ENCODE results near the gene PARD3B.

PARD3B gene

DNA sequence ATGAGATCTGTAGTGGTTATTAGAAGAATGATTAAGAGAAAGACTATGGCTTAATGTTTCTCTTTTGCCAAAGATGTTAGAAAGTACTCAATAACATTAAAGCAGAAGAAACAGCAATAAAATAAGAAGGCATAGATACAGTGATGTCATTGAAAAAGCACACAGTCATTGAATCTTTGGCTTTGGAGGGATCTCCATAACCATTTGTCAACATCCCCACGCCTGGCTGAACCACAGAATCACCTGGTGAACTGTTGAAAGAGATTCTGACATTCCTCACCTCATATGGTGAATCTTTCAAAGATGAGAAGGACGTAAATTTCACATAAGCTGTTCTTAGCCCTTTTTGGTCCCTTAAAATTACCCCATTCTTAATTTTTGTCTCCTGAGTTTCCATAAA is 812.5 kb downstream of the PARD3B start:
- no peak for DNase-seq (ENCODE audit: low read depth)

DNA sequence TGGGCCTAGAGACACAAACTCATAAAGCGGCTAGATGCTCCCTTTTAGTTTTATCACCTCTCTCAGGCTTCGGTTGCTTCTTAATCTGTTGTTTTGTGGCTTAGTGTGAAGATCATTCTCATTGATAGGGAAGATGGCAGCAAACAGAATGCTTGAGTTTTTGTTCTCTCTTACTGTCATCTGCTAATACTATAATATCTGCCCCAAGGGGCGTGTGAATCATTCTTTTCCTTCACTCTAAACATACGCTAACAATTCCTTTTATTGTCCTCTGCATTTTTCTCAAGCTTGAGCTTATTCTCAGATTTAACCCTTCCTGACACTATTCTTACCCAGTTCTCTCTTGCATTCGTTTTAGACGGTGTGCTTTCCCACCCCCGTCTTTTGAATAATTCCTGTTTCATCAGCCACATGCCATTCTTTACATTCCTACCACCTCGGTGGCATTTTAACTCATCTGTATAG is 813.1 kb downstream of the PARD3B start:
- no peak for DNase-seq (ENCODE audit: low read depth)

DNA sequence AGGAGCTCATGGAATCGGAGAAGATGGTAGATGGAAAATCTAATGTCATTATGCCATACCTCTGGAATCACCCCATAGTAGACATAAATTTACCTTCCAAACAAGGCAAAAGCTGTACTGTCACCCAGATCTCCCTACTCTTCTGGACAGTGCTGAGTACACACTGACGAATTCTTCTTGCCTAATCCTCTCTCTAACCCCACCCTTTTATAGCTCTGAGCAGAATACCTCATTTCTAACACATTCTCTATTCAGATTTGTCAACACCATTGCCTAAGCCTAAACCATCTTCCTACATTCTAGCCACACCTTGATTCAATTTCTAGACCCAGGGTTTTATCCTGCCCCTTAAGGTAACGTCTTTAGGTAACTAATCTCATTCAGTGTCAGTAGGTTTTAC is 816.0 kb downstream of the PARD3B start:
- DNase-seq (ENCODE audit: low read depth) = no peak

DNA sequence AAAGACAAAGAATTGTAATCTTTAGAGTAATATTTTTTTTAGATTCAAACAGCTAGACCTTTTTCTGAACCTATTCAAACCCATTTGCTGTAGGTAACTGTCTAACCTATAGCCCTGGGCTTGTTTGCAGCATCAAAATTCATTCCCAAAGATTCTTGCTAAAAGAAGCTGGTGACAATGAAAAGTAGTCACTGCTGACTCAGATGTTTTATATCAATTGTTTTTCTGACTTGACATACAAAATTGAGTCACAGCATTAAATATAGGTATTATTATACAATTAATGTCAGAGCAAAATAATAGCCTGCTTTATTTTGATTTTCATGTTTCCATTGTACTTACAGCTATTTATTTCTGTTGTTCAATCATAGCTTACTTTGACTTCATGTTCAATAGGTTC is 816.7 kb downstream of the PARD3B start:
- DNase-seq (ENCODE audit: low read depth) = no peak

DNA sequence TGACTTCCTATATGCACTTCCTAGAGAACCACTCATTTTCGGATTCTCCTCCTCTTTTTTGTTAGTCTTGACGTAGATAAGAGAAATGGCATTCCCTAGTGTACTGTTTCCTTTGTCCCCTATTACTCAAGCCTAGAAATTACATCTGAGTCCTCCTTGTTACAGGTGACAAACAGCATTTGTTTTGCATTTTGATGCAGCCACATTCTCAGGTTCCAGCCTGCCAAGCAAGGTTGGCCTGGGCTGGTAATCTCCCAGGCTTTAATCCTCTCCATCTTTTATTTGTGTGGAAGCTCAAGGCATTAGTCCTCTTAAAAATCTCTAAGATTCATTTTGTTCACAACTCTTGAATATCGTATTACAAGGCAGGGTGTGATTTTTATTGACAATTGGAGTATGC is 819.0 kb downstream of the PARD3B start:
- no peak for DNase-seq (ENCODE audit: low read depth)

DNA sequence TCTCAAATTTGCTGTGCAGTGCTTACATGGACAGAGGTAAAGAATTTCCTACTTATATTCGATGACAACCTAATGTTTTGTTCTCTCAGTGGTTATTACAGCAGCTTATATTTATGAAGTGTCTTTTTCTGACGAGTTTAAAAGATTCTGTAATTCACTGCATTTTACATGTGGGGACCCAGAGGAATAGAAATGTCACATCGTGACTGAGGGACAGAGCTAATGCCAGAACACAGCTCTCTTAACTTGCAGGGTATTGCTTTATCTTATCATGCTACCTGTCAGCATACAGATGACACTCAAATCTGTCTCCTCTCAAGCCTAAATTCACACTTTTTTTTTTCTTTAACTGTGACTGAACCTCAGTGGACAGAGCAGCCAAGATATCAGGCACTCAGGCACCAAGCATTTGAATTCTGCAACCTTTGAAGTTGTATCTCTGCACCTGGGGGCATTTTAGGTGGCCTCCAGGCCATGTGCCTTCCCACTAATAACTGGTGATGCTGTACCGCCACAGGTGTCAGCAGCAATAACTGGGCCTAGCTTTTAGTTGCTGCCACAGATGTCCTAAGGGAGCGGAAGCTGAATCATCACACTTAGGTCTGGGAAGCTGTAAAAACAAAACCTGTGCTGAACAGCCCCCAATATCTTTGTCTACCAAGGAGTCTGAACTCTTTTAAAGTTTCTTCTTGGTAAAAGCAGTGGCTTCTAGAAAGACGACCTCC is 821.2 kb downstream of the PARD3B start:
- no peak for DNase-seq (ENCODE audit: low read depth)

DNA sequence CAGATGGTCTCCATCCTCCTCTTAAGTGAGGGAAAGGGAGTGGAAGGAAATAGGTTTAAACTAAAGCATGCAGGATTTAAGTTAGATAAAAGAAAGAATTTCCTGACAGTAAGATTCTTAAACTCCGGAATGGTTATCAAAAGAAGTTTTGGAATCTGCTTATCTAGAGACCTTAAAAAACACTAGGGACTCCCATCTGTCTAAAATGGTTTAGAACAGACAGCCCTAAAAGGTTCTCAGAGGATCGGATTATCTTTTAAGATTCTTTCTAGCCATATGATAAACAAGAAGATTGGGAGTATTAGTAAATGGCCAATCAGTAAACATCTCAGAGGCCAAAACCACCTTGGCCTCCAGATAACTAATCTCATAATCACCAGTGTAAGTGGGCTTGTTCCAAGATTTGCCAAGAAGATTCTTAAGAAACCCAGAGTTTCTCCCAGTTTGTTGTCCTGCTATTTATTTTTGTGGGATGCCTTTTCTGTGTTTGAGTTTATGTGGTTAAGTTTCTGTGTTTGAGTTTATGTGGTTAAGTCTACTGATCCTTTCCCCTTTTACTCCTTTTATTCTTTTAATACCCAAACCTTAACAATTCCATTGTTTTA is 822.2 kb downstream of the PARD3B start:
- DNase-seq (ENCODE audit: low read depth) = no peak

DNA sequence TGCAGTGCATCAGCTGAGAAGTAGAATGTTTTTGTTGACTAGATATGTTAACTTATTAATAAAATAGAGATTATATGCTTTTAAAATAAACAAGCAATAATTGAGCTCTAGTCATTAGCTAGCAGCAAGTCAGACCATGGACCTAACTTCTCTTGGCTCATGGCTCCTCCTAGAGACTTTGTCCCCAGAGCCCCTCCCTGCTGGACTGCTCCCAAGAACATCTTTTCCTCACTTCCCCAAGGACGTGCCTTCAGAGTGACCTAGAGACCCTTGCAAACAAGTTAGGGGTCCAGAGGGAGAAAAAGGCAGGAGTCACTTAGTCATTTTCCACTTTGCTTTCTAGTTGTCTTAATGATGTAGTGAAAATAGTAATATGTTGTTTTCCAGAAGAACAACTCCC is 824.5 kb downstream of the PARD3B start:
- DNase-seq (ENCODE audit: low read depth) = no peak

DNA sequence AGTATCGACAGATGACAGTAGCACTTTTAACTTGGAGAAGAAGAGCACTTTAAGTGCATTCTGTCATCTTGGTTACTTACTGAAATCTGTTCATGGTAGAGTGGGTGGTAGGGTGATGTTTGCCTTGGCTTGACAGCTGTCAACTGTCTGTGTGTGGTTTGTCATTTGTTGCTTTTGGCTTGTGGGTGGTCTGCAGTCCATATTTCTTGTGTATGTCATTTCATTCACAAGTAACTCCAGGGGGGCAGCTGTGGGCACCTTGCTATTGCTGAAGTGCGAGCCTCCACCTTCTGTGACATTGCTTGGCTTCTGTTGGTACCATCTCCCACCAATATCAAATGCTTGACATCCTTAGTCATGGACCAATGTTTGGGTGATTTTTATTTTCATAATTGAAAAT is 825.5 kb downstream of the PARD3B start:
- no peak for DNase-seq (ENCODE audit: low read depth)

DNA sequence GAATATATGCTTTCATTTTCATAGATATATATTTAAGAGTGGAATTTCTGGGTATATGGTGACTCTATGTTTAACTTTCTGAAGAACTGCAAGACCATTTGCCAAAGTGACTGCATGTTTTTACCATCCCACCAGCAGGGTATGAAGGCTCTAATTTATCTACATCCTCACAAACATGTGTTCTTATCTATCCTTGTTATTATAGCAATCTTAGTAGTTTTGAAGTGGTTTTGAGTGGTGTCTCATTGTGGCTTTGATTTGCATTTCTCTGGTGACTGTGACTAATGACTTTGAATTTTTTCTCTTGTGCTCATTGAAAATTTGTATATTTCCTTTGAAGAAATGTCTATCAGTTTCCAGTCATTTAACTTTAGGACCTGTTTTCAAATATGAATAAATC is 826.9 kb downstream of the PARD3B start:
- no peak for DNase-seq (ENCODE audit: low read depth)

DNA sequence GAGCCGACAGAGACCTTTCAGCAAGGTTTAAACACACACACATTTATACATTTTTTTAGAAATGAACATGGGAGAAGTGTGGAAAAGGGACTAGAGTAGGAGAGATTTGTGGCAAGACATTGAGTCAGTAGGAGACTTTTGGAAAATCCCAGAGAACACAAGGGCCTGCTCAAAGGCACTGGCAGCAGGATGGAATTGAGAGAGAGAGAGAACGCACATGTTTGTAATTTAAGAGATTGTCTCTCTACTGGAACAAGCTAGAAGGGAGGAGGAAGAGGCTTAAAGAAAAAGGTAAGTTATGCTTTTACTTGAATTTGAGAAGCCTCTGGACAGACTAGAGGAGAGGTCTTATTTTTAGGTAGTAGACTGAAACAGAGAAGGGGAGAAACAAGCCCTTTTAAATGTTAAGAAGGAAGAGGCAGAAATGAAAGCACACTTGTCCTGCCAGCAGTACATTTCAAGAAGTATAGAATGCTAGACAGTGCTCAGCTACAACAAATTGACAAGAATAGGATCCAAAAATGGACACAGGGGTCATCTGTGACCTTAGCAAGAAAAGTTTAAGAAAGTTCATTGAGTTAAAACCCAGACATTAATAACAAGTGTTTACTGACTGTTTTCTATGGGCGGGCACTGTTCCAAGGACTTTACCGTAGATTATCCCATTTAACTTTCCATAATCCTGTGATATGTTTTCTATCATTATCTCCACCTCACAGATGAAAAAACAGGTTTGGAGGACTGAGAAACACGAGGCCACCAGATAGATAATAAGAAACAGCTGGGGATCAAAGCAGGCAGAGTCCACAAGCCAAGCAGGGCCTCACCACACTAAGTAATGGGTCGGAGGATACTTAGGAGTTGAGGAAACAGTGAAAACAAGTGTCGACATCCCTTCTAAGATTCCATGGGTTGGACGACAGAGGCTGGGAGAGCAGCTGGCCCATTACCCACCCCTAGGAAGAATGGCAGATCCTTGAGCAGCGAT is 830.5 kb downstream of the PARD3B start:
- no peak for DNase-seq (ENCODE audit: low read depth)

DNA sequence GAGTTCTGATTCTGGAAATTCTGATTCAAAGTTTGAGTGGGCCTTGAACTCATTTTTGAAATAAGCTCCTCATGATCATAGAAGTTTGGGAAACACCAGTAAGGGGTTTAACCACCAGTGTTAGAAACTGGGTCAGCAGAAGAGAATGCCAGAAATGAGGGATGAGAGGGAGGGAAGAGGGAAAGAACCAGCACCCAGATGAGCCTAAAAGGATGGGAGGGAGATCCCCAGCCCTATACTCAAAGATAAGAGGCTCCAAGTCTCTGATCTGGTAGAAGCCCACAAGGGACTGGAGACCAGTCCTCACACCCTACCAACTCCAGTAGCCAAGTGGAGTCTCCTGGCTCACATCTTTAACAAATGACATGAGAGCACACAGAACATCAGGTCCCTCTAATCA is 832.0 kb downstream of the PARD3B start:
- DNase-seq (ENCODE audit: low read depth) = no peak

DNA sequence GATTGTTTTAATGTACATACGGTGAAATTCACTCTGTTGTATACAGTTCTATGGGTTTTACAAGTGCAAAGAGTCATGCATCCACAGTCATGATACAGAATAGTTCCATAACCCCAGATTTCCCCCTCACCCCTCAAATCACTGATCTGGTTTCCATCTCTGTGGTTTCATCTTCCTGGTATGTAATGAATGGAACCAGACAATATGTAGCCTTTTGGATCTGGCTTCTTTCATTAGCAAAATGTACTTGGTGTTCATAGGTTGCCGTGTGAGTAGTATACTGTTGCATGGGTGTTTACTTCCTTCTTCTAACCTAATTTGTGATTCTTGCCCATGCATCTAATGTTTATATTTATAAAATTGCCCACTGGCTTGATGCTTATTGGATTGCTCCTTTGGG is 838.3 kb downstream of the PARD3B start:
- no peak for DNase-seq (ENCODE audit: low read depth)

DNA sequence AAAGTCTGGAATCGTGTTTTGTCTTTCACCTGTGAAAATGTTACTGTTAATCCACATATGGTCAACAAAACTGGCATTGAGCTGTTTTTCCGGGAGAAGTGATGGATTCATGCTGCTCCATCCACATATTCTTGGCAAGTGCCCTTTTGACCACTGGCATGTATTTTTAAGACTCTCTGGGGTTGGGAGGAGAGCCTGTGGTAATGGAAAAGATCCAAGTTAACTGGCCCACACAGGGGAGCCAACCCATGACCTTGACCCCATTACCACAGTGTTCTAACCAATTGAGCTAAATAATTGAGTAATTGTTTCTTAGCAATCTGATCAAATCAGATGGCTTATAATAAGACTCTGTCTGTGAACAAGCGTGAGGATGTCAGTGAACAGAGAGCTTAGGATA is 840.8 kb downstream of the PARD3B start:
- DNase-seq (ENCODE audit: low read depth) = no peak

DNA sequence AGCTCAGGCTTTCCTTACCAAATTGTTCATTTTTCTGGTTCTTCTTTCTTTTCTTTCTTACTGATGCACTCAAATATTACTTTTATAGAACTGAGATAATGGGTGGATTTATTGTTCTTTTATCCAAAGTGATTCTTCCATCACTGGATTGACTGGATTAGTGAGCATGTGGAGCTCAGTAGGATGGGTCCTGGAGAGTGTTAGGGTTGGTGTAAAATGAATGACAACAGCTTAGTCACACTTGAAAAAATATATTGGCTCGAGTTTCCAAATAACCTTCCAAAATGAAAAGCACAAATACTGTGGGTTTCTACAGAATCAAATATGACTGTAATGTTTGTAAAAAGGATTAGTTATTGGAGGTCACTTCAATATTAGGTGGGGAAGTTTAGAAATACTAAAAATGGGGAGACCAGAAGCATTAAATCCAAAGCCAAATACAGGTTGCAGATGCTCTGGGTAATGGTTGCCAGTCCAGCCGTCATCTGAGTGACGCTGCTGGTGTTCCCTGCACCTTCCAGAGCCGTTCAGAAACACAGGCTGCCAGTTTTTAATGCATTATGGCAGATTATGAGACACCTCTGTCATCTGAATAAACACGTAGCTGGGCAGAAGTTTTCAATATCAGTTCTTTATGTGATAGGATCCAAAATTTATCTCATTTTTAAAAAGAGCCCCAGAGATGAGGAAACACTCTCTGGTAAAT is 842.2 kb downstream of the PARD3B start:
- no peak for DNase-seq (ENCODE audit: low read depth)

DNA sequence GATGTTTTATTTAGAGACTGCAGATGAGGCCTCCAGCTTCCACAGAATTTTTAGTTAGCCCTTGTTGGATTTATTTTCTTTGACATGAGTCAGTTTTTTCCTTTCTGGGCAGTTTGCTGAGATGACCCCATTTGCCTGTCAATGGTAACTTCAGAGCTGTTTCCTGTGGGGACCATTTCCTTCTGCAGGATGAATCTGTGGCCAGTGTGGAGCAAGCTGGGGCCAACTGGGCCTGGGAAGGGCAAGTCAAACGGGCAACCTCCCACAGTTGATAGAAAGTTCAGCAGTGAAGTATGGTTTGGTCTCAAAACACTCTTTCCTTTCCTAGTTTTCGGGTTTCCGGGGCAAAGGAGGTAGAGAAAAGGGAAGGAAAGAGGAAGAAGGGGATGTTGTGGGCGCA is 845.6 kb downstream of the PARD3B start:
- no peak for DNase-seq (ENCODE audit: low read depth)

DNA sequence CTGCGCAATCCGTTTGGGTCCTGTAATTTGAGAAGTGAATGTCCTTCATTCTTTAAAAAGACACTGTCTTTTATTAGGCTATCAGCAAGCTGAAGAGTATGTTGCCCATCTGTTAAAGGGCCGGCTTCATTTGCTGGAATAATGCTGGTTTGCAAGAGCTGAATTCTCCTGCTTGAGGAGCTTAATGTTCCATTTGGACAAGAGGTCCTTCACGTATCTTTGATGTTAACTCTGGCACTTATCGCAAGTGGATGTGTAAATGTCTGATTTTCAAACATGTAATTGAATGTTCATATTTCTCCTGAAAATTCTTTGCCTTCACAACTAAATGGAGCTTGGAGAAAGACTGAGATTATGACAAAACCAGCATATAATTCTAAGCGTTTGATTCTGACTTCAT is 856.2 kb downstream of the PARD3B start:
- DNase-seq (ENCODE audit: low read depth) = no peak

DNA sequence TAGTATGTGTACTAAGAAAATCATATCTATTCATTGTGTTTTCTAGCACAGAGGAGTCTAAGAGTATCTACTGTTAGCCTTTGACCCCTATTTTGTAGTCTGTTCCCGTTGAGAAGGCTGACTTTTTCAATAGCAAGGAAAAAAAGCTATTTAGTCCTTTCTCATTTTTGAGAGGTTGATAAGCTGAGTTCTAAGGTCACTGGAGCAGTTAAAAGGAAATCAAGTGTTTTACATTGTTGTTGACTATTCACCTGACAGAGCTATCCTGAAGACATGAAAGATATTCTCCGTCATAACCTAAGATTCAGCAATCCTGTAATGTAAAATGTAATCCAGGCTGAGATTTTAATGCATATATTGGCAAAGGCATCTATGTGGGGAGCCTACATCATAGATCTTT is 856.7 kb downstream of the PARD3B start:
- DNase-seq (ENCODE audit: low read depth) = no peak

DNA sequence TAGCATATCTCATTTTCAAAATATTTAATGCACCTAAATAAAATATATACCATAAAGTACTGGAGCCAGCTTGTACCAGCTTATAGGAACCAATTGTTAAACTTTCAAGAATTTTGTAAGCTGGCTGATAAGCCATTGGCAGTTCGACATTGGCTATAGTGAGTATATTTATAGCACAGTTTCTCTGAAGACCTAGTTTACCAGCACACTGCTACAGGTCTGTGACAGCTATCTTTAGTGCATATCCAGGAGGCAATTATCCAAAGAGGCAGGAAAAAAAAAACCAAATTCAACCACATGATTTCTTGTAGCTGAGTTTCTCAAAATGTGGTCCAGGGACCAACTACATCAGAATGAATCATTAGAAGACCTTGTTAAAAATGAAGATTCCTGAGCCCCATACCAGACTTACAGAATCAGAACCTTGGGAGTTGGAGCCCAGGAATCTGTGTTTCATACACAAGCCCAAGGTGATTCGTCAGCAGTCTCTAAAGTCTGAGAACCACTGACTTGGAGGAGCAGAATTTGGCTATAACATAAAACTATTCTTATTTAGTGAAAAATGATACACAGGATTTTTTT is 858.1 kb downstream of the PARD3B start:
- no peak for DNase-seq (ENCODE audit: low read depth)

DNA sequence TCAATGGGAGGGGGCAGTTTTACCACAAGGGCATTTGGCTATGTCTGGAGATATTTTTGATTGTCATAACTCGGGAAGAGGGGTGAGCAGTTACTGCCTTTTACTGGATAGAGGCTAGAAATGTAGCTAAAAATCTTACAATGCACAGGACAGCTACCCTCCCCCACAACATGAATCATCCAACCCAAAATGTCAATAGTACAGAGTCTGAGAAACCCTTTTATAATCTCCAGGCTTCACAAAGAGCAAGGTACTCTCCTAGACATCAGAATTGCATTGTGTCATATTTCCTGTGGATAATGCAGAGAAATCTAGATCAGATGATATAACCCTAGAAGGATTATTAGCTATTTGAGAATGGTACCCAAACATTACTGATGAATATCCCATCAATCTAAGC is 859.9 kb downstream of the PARD3B start:
- DNase-seq (ENCODE audit: low read depth) = no peak

DNA sequence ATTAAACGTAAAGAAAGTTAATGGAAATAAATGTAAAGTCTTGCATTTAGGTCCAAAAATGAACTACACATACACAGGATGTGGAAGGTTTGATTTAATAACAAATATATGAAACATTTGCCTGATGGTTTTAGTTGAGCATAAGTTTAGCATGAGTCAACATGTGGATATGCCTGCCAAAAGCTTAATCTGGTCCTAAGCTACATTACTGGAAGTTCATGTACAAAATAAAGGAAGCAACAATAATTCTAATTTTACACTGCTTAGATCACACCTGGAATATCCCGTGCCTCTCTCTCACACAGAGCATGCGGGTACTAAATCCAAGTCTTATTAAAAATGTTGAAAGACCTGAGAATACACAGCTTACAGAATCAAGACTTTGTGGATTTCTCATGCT is 860.5 kb downstream of the PARD3B start:
- no peak for DNase-seq (ENCODE audit: low read depth)

DNA sequence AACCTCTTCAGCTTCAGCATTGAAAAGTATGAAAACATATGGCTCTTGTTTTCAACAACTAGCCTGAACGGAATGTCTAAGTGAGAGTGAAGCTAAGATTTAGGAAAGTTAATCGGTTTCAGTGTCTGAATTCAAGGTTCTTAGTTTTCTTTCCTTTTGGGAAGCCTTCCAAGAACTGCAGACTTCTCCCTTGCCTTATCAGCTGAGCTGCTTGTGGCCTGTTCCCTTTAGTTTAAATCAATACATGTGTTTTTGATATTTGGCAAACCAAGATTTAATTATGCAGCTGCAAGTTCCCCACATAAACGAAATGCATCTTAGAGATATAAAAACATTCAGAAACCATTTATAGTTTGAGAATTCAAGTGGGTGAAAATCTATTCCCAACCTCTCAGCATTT is 862.7 kb downstream of the PARD3B start:
- DNase-seq (ENCODE audit: low read depth) = no peak

Measured in stimulated activated CD8-positive, alpha-beta memory T cell treated with anti-CD3 and anti-CD28 coated beads, Interleukin-12 subunit alpha, Interleukin-12 subunit beta, amount 100 ng/mL, for 1 hour (primary cell).